ENCODE data around the gene CTNNA3. TPM values are rescaled to one million over a fixed set of nuclear protein-coding genes. Genes with fewer than 3 reads are reported as not detected.

Gene CTNNA3
- total RNA-seq, 1 donor from 2014 or later, result 159 TPM

- no peaks in the 10 kb centered on the region for H3K36me3 ChIP-seq
- no peak overlapping the region for H3K27ac ChIP-seq (replicated peaks)
- no peaks in the 10 kb centered on the region for H3K4me1 ChIP-seq
- no peaks in the 10 kb centered on the region for H3K27me3 ChIP-seq (ENCODE audit: low read depth)
- no peak for TF ChIP-seq CTCF (IDR thresholded peaks at IDR 0.05; ENCODE audit: borderline replicate concordance)
- intact Hi-C loops (cut with micrococcal nuclease), result no loop called here
- H3K9me3 ChIP-seq (replicated peaks), result no peaks in the 10 kb centered on the region
- DNase-seq, result no peak
- no peak overlapping the region for H3K4me3 ChIP-seq
Observed at GRCh38 chr10:67036808-67037207, 659.2 kb downstream of the CTNNA3 start.

- no peak for DNase-seq
- Histone ChIP-seq H3K4me1 (no peaks in the 10 kb centered on the region), H3K27me3 (ENCODE audit: low read depth) (no peaks in the 10 kb centered on the region), H3K27ac (replicated peaks) (no peak overlapping the region), H3K4me3 (no peak overlapping the region), H3K36me3 (no peaks in the 10 kb centered on the region), H3K9me3 (replicated peaks) (no peaks in the 10 kb centered on the region)
- TF ChIP-seq CTCF (IDR thresholded peaks at IDR 0.05; ENCODE audit: borderline replicate concordance), result no peak
- intact Hi-C loops (cut with micrococcal nuclease), result no loop called here
Observed at GRCh38 chr10:67033878-67034277, 662.1 kb downstream of the CTNNA3 start.

- no peak for TF ChIP-seq CTCF (IDR thresholded peaks at IDR 0.05; ENCODE audit: borderline replicate concordance)
- H3K36me3 ChIP-seq, result no peaks in the 10 kb centered on the region
- H3K4me1 ChIP-seq, result no peaks in the 10 kb centered on the region
- no peak overlapping the region for H3K4me3 ChIP-seq
- H3K27me3 ChIP-seq (ENCODE audit: low read depth), result no peaks in the 10 kb centered on the region
- no peak for DNase-seq
- H3K9me3 ChIP-seq (replicated peaks), result no peaks in the 10 kb centered on the region
- intact Hi-C loops (cut with micrococcal nuclease), result no loop called here
- no peak overlapping the region for H3K27ac ChIP-seq (replicated peaks)
Observed at GRCh38 chr10:67022099-67022498, 673.9 kb downstream of the CTNNA3 start.

- intact Hi-C loops (cut with micrococcal nuclease), result no loop called here
- no peaks in the 10 kb centered on the region for H3K4me1 ChIP-seq
- H3K36me3 ChIP-seq, result no peaks in the 10 kb centered on the region
- DNase-seq, result no peak
- H3K27me3 ChIP-seq (ENCODE audit: low read depth), result no peaks in the 10 kb centered on the region
- no peak overlapping the region for H3K27ac ChIP-seq (replicated peaks)
- H3K4me3 ChIP-seq, result no peak overlapping the region
- TF ChIP-seq CTCF (IDR thresholded peaks at IDR 0.05; ENCODE audit: borderline replicate concordance), result no peak
- H3K9me3 ChIP-seq (replicated peaks), result no peaks in the 10 kb centered on the region
Observed at GRCh38 chr10:67017218-67017617, 678.8 kb downstream of the CTNNA3 start.

- no peaks in the 10 kb centered on the region for H3K36me3 ChIP-seq
- DNase-seq, result no peak
- no peak overlapping the region for H3K27ac ChIP-seq (replicated peaks)
- H3K27me3 ChIP-seq (ENCODE audit: low read depth), result no peaks in the 10 kb centered on the region
- TF ChIP-seq CTCF (IDR thresholded peaks at IDR 0.05; ENCODE audit: borderline replicate concordance), result no peak
- H3K4me1 ChIP-seq, result no peaks in the 10 kb centered on the region
- no peaks in the 10 kb centered on the region for H3K9me3 ChIP-seq (replicated peaks)
- no peak overlapping the region for H3K4me3 ChIP-seq
- intact Hi-C loops (cut with micrococcal nuclease), result no loop called here
Observed at GRCh38 chr10:67015225-67015624, 680.8 kb downstream of the CTNNA3 start.

GRCh38 chr10:67011981-67012380 is 684.0 kb downstream of the CTNNA3 start:
- Histone ChIP-seq H3K27me3 (ENCODE audit: low read depth) (no peaks in the 10 kb centered on the region), H3K9me3 (replicated peaks) (no peaks in the 10 kb centered on the region), H3K4me3 (no peak overlapping the region), H3K4me1 (no peaks in the 10 kb centered on the region), H3K36me3 (no peaks in the 10 kb centered on the region), H3K27ac (replicated peaks) (no peak overlapping the region)
- TF ChIP-seq CTCF (IDR thresholded peaks at IDR 0.05; ENCODE audit: borderline replicate concordance), result no peak
- intact Hi-C loops (cut with micrococcal nuclease), result no loop called here
- DNase-seq, result no peak
